HEK293 (cell line): ENCODE results near the gene S1PR1.

Experiments
- CTCF ChIP-seq: fragments of 450-650 bp; formaldehyde crosslinking; IDR thresholded peaks from 2 replicates; pipeline ENCODE4 v1.5.1; 2016; ENCODE audit warnings: missing biosample characterization, missing genetic modification characterization
- FEZF1 ChIP-seq: fragments of 450-650 bp; formaldehyde crosslinking; IDR thresholded peaks from 2 replicates; pipeline ENCODE4 v1.5.1; 2016; ENCODE audit warnings: missing biosample characterization, missing genetic modification characterization
- KLF7 ChIP-seq: fragments of 450-650 bp; formaldehyde crosslinking; IDR thresholded peaks from 2 replicates; pipeline ENCODE4 v1.5.1; 2016; ENCODE audit warnings: missing biosample characterization, missing genetic modification characterization, borderline replicate concordance
- MEIS1 ChIP-seq: sonication (generic); formaldehyde crosslinking; IDR thresholded peaks from 2 replicates; pipeline ENCODE4 v1.8.1; 2022; ENCODE audit warnings: missing genetic modification reagents, mild to moderate bottlenecking, borderline replicate concordance
- SALL2 ChIP-seq: fragments of 450-650 bp; formaldehyde crosslinking; IDR thresholded peaks from 2 replicates; pipeline ENCODE4 v1.5.0; 2017; ENCODE audit warnings: missing biosample characterization, mild to moderate bottlenecking, missing genetic modification characterization, borderline replicate concordance
- ZNF133 ChIP-seq: fragments of 450-650 bp; formaldehyde crosslinking; IDR thresholded peaks from 2 replicates; pipeline ENCODE4 v1.5.1; 2016; ENCODE audit warnings: missing biosample characterization, missing genetic modification characterization
- ZNF280D ChIP-seq: fragments of 450-650 bp; formaldehyde crosslinking; IDR thresholded peaks from 2 replicates; pipeline ENCODE4 v1.5.1; 2016; ENCODE audit warnings: missing biosample characterization, missing genetic modification characterization
- ZNF350 ChIP-seq: fragments of 450-650 bp; formaldehyde crosslinking; IDR thresholded peaks from 2 replicates; pipeline ENCODE4 v1.5.0; 2017; ENCODE audit warnings: missing biosample characterization, mild to moderate bottlenecking, missing genetic modification characterization
- ZNF394 ChIP-seq: fragments of 450-650 bp; formaldehyde crosslinking; IDR thresholded peaks from 2 replicates; pipeline ENCODE4 v1.5.1; 2016; ENCODE audit warnings: missing biosample characterization, missing genetic modification characterization, mild to moderate bottlenecking, moderate library complexity, borderline replicate concordance
- ZNF514 ChIP-seq: fragments of 450-650 bp; formaldehyde crosslinking; IDR thresholded peaks from 2 replicates; pipeline ENCODE4 v1.5.1; 2016; ENCODE audit warnings: missing biosample characterization, missing genetic modification characterization
- ZNF518A ChIP-seq: fragments of 450-650 bp; formaldehyde crosslinking; conservative IDR thresholded peaks from 2 replicates; pipeline ENCODE4 v1.5.1; 2016; ENCODE audit warnings: low read depth, missing biosample characterization, missing genetic modification characterization
- ZNF555 ChIP-seq: fragments of 450-650 bp; formaldehyde crosslinking; conservative IDR thresholded peaks from 2 replicates; pipeline ENCODE4 v1.5.1; 2017; ENCODE audit warnings: missing biosample characterization, mild to moderate bottlenecking, missing genetic modification characterization, inconsistent platforms
- ZNF560 ChIP-seq: fragments of 450-650 bp; formaldehyde crosslinking; IDR thresholded peaks from 2 replicates; pipeline ENCODE4 v1.5.1; 2017; ENCODE audit warnings: missing biosample characterization, missing genetic modification characterization, borderline replicate concordance
- ZNF561 ChIP-seq: fragments of 450-650 bp; IDR thresholded peaks from 2 replicates; pipeline ENCODE4 v1.5.1; 2018; ENCODE audit warnings: missing biosample characterization, missing genetic modification characterization, borderline replicate concordance
- ZNF623 ChIP-seq: fragments of 450-650 bp; formaldehyde crosslinking; IDR thresholded peaks from 2 replicates; pipeline ENCODE4 v1.5.1; 2016; ENCODE audit warnings: missing biosample characterization, missing genetic modification characterization
- ZNF692 ChIP-seq: fragments of 450-650 bp; formaldehyde crosslinking; IDR thresholded peaks from 2 replicates; pipeline ENCODE4 v1.5.1; 2016; ENCODE audit warnings: missing biosample characterization, missing genetic modification characterization
- TF ChIP-seq, protein P1 (sequence below): fragments of 450-650 bp; formaldehyde crosslinking; optimal IDR thresholded peaks from 2 replicates; pipeline ENCODE3; 2016; ENCODE audit warnings: missing biosample characterization, mild to moderate bottlenecking, missing genetic modification characterization

Gene S1PR1

DNA sequence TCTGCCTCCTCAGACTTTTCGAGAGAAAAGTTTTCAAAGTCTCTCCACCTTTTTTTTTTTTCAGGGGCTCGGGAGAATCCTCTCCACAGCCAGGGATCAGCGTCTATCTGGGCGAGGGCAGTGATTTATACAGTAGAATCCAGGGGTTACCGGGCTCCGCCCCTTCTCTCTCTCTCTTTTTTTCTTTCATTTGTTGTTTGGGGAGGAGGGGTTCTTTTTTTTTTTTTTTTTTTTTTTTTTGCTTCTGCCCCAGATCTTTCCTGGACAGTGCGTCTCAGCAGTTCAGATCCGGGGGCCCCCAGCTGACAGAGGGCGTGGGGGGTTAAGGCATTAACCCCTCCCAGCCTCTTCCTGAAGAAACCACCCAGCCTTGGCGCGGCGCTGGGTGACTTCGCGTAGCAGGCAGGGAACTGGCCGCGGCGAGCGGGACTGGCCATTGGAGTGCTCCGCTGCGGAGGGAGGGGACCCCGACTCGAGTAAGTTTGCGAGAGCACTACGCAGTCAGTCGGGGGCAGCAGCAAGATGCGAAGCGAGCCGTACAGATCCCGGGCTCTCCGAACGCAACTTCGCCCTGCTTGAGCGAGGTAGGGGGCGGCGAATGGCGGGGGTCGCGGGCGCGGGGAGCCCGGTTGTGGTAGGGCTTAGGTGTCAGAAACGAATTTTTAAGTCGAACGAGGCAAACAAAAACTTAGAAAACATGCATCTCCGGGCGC, at the start of gene S1PR1 (continued):
- TF ChIP-seq ZNF555 (tag by site-specific recombination) (no peak), ZNF560 (no peak), KLF7 (tag by site-specific recombination) (peak; percentile 62; the same call in 1 of the 2 replicates), ZNF350 (tag by site-specific recombination) (no peak), ZNF133 (tag by site-specific recombination) (no peak), ZNF561 (tag by site-specific recombination) (no peak), ZNF514 (tag by site-specific recombination) (no peak), FEZF1 (tag by site-specific recombination) (peak; percentile 69), ZNF692 (0 out of 2 replicates have a peak, but pooled peaks have one; percentile 7), MEIS1 (no peak), ZNF280D (tag by site-specific recombination) (no peak), CTCF (tag by site-specific recombination) (peak; percentile 41; the same call in 1 of the 2 replicates), SALL2 (tag by site-specific recombination) (no peak), ZNF394 (no peak; the same call in 1 of the 2 replicates), ZNF623 (no peak), ZNF518A (no peak)
- TF ChIP-seq, protein P1, sequence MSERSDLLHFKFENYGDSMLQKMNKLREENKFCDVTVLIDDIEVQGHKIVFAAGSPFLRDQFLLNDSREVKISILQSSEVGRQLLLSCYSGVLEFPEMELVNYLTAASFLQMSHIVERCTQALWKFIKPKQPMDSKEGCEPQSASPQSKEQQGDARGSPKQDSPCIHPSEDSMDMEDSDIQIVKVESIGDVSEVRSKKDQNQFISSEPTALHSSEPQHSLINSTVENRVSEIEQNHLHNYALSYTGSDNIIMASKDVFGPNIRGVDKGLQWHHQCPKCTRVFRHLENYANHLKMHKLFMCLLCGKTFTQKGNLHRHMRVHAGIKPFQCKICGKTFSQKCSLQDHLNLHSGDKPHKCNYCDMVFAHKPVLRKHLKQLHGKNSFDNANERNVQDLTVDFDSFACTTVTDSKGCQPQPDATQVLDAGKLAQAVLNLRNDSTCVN (tag by site-specific recombination): peak; percentile 44
